NCI-H1092 treated with DMSO at 0.1 percent for 48 hours (cell line): ENCODE results near the gene PDHX.
"Not testable (repeated sequence)": the region's sequence is repeated elsewhere in the genome, so short reads cannot be mapped to it uniquely, and the experiment has no call there.

ENCODE experiments used
- DNase-seq: peaks from one replicate; lab custom pipeline; 2025; lab: John Stamatoyannopoulos, UW

PDHX gene

DNA sequence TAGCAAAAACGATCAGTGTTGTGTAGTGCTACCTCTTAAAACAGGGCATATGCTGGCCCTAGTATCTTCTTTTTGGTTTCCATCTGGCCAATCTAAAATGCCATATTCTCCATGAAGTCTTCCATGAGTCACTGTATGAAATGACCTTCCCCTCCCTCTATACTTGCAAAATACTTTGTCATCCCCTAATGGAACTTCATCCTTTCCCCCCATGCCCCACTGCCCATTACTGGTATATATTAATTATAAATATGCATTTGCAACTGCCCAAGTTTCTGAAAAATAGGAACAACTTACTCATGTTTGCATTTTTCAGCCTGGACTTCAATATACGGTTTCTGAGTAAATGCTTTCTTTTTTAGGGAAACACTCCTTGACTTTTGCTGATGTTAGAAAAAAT lies 4.7 kb upstream of the PDHX start:
- DNase-seq = no peak

GRCh38 chr11:34913556-34913955 lies 2.9 kb upstream of the PDHX start:
- not testable (repeated sequence) for DNase-seq

GRCh38 chr11:34915136-34916014 lies 1.0 kb upstream of the PDHX start:
- peak; percentile 84 for DNase-seq

DNA sequence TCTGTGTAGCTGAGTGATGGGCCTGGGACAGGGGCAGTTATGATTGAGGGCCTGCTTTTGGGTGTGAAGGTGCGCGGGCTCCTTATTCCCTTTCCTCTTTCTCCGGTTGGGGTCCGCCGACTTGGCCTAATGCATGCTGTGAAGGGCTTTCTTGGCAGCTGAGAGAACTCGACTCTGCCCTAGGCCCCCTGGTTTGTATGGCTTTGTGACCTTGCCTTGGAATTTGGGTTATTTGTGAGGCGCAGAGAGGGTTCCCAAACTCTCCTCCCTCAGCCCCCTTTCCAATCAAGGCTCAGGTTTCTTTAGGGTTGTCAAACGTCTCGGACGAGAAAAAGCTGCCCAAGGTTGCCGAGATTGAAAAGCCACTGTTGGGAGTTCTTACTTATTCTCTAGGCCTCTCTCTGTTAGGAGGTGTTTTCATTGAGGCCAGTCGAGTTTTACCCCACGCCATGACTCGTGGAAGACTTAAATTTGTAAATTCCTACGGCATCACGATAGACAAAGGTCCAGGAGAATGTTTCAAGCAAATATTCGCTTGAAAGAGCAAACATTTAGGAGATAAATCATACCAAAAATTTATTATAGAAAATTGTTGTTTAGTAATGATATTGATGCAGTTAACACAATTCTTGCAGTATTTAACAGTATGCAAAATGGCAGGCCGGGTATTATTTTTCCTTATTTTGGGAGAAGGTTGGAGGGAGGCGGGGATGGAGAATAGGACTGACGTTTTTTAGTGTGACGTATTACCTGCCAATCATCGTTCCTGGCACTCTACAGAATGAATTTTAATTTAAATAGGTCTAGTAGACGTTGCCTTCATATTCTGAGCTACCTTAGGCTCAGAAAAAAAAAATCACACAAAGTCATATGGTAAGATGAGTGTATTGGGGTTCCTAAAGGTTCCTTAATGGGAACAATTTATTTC lies 689 bp downstream of the PDHX start:
- DNase-seq = no peak

DNA sequence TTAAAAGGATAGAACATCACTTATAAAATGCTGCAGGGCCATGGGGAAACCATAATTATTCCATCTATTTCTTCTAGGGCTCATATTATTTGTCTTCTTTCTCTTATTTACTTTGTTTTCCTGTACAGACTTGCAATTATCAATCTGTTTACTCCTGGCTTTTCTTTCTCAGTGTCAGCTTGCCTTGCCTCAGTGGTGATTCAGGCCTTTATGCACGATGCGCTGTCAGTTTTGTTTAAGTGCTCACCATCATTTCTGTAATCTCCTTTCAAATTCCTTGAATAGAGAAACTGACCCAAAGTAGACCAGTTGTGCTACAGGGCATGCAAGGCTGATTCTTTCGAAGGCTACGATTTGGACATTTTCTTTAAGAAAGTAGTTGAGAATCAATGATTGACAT lies 4.7 kb downstream of the PDHX start:
- DNase-seq = no peak

DNA sequence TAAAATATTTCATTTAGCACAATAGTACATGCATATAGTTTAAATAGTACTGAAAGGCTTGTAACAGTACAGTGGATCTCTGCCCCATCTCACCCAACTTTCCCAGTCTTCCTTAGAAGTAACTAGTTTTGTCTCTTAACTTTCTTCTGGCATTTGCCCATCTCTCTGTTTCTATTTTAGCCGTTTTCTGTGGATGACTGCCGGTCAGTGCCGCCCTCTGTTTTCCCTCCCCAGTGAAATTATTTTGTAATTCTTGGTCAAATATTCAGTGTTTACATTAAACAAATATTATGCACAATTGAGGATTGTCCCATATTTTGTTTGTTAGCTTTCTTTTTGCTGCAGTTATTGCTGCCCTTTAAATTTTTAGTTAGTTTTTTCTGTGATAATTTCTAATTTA lies 8.3 kb downstream of the PDHX start:
- DNase-seq = no peak

DNA sequence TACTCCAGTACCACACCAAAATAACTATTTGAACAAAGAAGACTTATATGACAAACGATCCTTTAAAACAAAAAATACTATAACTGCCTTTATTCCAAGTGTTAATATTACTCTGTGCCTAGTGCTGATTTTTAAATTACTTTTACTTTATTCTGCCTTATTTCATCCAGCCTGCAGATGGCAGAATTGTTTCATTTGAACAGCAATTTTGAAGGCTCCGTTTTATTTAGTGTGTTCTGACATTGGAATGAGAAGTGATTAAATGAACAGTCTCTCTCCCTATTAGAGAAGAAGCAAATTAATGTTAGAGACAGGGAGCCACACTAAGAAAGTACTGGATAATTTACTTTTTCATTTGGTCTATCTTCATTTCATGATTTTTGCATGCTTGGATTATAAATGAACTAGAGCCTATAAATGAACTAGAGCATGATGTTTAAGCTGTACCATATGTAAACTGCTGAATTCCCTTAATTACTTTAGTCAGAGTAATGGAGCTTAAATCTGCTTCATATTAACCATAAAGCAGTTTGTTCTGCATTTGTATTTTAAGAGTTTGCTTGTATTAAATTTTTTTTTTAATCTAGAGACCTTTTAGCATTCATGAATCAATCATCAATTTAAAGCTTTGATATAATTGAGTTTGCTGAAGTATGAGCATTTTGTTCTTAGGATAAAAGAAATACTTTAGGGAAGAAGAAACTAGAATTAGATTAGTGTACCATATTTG lies 9.8 kb downstream of the PDHX start:
- peak; percentile 46 for DNase-seq

DNA sequence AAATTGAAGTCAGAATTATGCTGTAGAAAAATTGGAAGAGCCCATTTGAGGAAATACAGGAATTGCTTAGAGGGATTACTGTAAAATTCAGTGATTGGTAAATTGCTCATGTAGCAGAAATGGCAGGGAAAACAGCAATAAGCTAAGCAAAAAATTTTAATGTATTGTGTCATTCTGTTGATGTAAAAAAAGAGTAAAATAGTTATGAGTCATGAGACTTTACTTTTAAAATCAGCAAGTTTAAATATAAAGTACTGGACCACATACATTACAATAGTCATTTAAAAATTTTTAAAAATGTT lies 10.4 kb downstream of the PDHX start:
- no peak for DNase-seq

DNA sequence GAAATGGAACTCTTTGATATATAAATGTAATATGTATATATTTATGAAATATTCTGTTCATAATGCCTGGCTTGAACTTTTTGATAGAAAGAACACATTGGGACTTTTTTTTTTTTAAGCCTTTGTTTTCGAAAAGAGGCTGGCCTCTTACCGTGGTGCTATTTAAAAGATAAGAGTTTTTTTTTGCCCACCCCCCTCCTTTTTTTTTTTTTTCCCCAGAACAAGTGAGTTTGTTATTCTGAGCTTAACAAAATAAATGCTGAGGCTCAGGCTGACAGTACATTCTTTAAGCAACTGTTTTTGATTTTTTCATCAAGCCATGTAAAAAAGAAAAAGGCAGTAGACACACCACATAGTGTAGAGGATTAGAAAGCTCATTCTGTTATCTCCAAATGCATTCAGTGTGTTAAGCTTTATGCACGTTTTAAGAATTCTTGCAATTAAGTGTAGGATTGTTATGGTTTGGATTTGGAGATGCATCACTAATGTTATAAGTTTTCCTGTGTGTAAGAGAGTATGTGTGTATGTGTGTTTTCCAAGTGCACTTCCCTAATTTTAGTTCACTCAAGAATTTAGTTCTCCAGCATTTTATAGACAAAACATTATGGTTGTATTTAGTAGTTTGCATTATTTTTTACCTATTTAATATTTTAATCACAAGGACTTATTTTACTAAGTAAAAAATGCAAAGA lies 12.0 kb downstream of the PDHX start:
- DNase-seq = no peak

DNA sequence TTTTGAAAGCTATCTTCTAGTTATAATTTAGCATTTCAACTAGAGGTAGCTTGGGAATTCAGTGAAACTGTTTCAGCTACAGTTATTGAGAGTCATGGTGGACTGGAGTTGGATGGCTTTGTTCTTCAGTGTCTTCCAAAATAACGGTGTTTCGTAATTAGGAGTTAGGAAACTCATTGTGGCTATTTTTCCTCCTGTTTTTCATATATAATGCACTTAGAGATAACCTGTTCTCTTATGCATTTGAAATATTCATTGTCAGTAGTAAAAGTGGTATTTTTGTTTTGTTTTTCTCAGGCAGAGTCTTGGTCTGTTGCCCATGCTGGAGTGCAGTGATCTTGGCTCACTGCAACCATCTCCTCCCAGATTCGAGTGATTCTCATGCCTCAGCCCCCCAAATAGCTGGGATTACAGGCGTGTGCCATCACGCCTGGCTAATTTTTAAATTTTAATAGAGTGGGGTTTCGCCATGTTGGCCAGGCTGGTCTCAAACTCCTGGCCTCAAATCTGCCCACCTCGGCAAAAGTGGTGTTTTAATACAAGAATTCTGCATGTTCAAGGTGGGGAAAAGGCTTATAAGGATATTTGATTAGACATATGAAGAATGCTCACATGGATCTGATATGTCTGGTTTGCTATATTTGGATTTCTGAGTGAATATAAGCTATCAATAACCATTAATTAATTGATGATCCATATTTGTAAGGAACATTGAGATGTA lies 12.7 kb downstream of the PDHX start:
- no peak for DNase-seq

GRCh38 chr11:34929794-34930763 lies 13.7 kb downstream of the PDHX start:
- DNase-seq = no peak

DNA sequence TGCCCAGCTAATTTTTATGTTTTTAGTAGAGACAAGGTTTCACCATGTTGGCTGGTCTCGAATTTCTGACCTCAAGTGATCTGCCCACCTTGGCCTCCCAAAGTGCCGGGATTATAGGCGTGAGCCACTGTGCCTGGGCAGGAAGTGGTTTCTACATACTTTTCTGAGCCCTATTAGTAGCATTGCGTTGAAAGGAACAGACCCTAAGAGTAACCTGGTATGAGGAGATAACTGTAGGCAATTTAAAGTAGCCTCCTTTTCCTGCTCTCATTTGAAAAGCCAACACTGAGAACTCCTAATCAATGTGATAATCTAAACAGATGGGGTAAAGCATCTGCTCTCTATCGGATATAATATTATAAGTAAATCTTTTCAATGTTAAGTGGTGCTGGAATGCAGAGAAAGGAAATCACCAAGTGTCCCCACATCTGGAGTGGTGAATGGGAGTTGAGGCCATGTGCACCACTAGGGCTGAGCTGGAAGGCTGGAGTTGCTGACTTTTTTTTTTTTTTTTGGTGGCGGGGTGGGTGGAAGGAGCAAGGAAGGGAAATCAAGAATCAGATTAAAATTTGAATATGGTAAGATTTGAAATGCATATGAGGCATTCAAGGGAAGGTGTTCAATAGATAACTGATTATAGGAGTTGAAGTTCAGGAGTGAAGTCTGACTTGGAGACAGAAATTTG lies 20.7 kb downstream of the PDHX start:
- no peak for DNase-seq

GRCh38 chr11:34938611-34939010 lies 22.2 kb downstream of the PDHX start:
- DNase-seq = no peak

GRCh38 chr11:34940026-34940677 lies 23.7 kb downstream of the PDHX start:
- DNase-seq = no peak

- DNase-seq = no peak
Measured at GRCh38 chr11:34941688-34942087, 25.3 kb downstream of the PDHX start.

- DNase-seq = no peak
Measured at GRCh38 chr11:34944692-34945091, 28.3 kb downstream of the PDHX start.

GRCh38 chr11:34948696-34949095 lies 32.3 kb downstream of the PDHX start:
- no peak for DNase-seq

GRCh38 chr11:34953955-34954354 lies 37.5 kb downstream of the PDHX start:
- no peak for DNase-seq

- no peak for DNase-seq
Measured at GRCh38 chr11:34957206-34957605, 40.8 kb downstream of the PDHX start.
